ENCODE results near the gene XKR8.

Gene XKR8, protein sequence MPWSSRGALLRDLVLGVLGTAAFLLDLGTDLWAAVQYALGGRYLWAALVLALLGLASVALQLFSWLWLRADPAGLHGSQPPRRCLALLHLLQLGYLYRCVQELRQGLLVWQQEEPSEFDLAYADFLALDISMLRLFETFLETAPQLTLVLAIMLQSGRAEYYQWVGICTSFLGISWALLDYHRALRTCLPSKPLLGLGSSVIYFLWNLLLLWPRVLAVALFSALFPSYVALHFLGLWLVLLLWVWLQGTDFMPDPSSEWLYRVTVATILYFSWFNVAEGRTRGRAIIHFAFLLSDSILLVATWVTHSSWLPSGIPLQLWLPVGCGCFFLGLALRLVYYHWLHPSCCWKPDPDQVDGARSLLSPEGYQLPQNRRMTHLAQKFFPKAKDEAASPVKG

DNA sequence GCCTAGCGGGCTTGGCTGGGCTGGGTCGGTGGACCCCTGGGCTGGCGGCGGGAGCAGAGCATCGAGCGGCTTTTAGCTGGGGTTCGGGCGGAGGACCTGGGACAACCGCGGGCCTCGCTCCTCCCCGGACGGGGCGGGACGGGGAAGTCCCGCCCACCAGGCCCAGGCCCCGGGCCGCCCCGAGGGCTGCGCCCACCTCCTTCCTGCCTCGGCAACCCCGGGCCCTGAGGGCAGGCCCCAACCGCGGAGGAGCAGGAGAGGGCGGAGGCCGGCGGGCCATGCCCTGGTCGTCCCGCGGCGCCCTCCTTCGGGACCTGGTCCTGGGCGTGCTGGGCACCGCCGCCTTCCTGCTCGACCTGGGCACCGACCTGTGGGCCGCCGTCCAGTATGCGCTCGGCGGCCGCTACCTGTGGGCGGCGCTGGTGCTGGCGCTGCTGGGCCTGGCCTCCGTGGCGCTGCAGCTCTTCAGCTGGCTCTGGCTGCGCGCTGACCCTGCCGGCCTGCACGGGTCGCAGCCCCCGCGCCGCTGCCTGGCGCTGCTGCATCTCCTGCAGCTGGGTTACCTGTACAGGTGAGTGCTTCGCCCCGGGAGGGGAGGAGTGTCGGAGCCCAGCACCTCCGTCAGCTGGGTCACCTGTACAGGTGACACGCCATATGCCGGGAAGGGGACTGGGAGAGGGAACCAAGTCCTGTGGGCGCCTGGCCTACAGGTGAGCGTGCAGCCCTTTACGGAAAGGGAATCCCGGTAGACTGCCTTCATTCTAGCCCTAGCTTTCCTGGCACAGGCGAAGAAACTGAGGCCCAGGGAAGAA is at the start of gene XKR8:
TSS of gene XKR8 (plus strand) at position 182 of the 812 bp plus-strand sequence. CDS start at position 279, 97 bp downstream.
- peak; percentile 88 for DNase-seq

DNA sequence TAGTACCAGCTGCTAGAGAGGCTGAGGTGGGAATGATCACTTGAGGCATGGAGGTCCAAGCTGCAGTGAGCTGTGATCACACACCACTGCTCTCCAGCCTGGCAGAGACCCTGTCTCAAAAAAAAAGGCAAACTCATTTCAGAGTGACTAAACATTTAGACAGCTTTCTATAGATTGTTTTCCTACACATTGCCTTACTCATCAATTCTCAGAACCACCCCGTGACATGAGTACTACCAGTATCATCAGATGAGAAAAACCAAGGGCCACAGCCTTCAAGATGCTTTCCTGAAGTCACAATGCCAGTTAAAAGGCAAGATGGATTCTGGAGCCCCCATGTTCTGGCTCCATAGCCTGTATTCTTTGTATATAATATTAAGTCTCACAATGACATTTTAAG is 47.3 kb upstream of the XKR8 start:
- no peak for DNase-seq

DNA sequence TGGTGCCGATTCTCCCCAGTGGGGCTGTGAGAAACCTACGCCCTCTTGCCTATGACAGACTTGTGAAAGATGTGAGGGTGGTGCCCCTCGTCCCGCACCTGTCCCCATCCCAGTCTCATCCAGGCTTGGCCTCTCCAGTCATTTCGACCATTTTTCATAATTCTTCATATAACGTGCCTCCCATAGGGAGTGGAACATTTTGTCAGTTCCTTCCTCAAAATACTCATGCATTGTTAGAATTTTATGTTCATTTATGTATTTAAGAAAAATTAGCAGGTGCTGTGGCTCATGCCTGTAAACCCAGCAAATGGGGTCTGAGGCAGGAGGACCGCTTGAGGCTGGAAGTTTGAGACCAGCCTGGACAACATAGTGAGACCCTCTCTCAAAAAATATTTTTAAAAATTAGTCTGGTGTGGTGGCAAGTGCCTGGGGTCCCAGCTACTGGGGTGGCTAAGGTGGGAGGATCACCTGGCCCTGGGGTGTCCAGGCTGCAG is 44.6 kb upstream of the XKR8 start:
- DNase-seq: no peak

DNA sequence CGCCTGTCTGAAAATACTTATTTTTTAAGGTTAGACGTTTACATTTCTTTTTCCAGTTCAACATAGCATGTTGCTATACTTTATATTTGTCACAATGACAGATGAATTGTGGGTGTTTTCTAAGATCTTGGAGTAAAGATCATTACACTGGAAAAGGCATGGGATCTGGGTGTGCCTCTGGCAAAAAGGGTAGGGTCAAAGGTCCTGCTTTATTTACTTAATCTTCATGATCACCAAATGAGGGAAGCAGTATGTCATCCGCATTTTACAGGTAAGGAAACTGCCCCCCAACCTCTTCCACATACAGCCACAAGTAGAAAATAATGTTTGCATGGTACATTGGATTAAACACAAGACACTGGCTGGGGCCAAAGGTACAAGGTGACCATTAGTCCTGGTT is 37.5 kb upstream of the XKR8 start:
- DNase-seq: no peak

DNA sequence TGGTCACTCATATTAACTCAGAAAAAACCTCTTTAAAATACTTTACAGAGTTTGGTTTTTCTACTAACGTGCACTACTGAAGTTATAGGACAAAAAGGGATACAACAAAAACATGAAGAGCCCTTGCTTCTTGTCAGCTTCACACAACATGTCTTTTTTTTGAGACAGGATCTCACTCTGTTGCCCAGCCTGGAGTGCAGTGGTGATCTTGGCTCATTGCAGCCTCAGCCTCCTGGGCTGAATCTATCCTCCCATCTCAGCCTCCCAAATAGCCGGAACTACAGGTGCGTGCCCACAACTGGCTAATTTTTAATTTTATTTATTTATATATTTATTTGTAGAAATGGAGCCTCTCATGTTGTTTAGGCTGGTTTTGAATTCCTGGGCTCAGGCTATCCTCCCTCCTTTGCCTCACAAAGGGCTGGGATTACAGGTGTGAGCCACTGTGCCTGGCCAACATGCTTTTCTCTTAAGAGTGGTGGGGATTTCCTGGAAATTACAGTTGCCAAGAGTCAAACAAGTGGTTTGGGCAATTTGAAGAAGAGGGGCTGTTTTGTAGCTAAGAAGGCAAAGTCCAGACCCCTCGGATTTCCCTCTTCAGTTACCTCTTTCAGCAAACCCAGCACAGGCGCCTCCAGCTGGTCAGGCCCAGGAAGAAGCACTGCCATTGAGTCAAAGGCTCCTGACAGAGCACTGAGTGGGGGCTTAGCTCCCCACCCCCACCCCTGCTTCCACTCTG is 31.4 kb upstream of the XKR8 start:
- no peak for DNase-seq

DNA sequence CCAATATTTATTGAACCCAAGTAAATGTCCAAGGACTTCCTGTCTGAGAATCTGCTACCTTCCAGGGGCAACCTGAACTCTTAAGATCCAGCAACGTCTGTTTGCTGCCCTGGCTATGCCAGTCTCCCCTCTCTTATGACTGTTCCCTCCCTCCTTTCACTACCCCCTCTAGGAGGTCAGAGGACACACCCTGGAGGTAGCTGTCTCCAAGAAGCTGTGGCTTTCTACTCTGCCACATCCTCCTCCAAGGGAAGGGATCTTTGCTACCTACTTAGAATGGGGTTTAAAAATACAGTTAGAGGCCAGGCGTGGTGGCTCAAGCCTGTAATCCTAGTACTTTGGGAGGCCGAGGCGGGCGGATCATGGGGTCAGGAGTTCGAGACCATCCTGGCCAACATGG is 28.6 kb upstream of the XKR8 start:
- no peak for DNase-seq

DNA sequence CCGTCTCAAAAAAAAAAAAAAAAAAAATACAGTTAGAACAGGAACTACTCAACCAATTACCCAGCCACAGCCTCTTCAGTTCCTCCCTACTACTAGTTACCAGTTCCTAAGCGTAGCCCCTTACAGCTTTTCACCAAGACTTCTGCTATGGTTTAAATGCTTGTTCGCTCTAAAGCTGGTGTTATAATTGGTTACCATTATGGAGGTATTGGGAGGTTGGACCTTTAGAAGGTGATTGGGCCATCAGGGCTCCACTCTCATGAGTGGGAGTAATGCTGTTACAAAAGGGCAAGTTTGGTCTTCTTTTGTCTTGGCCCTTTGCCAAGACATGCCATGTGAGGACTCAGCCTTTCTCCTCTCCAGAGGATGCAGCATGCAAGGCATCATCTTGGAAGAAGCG is 28.0 kb upstream of the XKR8 start:
- no peak for DNase-seq

DNA sequence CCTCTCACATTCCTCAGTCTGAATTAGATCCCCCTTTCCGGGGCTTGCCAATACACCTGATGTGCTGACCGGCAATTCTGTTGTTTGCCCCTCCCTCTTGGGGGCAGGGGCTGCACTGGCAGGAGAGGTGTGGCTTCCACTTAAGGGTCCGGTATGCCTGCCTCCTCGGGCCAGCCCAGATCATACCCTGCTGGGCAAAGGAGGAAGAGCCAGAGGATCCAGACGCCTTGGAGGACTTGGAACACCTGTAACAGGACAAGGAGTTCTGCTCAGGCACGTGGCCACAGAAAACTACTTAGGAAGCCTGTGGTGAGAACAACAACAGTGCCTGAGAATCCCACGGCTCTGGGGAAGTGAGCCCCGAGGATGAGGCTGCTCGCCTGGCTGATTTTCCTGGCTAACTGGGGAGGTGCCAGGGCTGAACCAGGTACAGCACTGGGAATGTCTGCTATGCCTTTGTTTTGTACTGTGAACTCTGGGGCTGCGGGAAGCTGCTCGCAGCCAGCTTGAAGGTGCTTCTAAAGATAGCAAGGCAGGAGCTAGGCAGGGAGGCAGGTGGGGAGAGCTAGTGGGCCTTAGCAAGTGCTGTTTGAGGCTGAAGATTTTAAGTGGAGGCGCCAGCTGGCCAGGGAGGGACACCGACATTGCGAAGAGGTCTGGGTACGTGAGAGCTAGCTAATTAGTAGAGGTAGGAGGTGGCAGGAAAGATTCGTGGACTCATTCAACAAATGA is 24.8 kb upstream of the XKR8 start, which contains the start of gene SMPDL3B:
TSS of gene SMPDL3B (plus strand) at position 183 of the 732 bp plus-strand sequence. CDS start at position 367, 184 bp downstream.
- DNase-seq: peak; percentile 39

DNA sequence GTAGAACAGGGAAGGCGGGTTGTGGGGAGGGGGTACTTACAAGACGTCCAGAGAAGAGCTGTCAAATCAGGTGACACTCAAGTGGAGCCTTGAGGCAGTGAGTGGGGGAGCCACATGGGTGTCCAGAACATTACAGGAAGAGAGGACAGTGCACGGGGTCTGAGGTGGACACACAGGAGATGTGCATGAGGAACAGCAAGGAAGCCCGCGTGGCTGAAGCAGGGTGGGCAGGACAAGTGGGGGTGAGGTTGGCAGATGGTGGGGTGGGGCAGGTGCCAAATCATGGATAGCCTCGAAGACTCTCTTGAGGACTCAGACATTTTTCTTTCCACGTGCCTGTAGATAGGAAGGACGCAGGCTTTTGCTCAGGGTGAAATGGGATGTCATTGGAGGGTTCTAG is 24.1 kb upstream of the XKR8 start:
- no peak for DNase-seq

DNA sequence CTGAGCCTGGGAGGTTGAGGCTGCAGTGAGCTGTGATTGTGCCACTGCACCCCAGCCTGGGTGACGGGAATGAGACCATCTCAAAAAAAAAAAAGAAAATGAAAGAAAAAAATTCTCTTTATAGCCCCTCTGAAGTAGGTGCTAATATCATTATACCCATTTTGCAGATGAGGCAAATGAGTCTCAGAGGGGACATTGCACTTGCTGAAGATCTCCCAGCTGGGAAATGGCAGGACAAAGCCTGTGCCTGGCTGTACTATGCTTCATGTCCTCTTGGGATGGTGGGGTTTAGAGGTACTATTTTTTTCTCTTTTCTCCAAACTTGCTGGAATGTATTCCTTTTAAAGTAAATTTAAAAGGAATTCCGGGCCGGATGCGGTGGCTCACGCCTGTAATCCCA is 23.4 kb upstream of the XKR8 start:
- DNase-seq: no peak

DNA sequence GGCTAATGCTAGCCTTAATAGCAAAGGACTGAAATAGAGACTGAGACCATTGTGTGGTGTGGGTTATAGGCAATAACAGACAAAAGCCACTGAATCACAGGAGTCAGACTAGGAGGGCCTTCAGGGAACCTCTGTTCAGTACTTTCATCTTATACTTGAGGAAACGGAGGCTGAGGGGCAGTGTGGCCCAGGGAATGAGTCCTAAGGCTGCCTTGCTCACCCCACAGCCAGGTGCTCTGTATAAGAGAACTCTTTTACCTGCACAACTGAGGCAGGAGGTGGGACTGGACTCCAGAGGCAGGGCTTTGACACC is 22.3 kb upstream of the XKR8 start:
- no peak for DNase-seq

DNA sequence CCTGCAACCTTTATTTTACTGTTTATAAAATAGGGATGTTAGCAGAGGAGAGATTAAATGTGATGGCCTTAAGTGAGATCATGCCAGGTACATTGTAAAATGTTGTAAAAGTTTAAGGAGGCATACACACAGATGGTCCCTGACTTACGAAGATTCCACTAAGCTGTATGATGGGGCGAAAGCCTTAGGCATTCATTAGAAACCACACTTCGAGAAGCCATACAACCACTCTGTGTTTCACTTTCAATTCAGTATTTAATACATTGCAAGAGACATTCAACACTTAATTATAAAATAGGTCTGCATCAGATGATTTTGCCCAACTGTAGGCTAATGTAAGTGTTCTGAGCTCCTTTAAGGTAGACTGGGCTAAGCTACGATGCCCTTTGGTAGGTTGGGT is 21.3 kb upstream of the XKR8 start:
- DNase-seq: no peak

DNA sequence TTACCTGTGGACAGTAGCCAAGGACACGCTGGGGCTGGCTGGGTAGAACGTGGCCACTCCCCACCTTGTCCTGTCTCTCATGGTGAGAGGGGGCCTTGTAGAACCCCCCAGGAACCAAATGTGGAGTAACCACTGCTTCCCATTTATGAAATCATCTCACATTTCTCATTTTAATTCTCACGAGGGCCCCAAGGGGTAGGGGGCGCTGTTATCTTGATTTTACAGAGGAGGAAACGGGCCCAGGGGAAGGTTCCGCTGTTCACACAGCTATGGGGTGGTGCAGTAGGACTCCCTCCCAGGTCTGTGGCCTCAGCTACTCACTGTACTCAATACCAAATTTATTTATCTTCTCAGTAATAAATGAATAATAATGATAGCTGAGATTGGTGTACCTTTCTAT is 19.5 kb upstream of the XKR8 start:
- DNase-seq: peak; percentile 85

DNA sequence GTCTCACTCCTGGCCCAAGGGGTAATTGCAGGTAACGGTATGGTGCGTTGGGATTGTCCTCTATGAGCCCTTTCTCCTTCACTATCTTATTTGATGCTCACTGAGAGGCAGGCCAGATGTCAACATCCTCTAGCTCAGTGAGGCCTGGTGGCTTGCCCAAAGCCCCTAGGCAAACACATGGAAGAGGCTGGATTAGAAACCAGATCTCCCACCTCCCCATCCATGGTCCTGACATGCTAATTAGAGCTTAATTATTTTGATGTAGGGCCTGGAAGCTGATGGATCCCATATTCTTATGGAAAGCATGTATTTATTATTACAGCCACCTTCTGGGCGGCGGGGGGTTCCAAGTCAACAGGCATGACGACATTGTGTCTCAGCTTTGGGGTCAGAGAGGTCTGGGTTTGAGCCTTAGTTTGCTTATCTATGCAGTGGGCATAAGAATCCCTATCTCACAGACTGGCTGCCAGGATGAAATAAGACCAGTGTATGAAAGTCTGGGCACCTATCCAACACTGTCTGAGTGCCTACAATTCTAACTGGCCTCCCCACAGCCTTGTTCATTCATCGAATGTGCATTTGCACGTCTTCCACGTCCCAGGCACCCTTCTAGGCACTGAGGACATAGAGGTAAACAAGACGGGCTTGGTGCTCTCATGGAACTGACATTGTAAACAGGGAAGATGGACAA is 18.8 kb upstream of the XKR8 start:
- no peak for DNase-seq

DNA sequence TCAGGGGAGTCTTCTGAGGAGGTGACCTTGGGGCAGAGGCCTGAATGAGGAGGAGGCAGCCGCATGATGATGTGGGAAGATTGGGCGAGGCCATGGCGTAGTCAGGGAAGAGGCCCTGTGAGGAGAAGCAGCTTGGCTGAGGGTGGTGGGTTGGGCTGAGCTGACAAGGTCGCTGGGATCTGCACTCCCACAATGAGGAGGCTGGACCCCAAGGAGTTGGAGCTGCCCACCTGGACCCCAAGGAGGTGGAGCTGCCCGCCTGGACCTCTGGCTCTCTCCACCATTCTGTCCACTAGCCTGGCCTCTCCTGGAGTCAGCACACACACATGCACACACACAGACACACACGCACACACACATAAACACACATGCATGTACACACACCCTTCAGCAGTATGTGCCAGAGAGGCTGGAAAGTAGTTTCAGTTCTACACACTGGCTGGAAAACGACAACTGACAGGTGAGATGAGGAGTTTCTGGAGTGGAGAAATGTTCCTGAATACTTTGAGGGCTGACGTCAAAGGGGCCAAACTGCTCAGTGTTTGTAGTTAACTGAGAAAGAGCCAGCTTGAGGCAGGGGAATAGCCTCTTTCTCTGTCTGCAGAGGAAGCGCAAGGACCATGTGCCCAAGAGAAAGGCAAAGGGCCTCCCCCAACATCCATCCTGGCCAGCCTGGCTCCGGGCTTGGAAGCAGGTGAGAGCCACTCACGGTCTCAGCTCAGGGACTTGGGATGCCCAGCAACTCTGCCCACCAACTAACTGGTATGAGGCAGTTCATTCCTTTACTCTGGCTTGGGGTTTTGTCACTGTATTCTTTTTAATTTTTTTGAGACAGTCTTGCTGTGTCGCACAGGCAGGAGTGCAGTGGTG is 17.9 kb upstream of the XKR8 start:
- no peak for DNase-seq

DNA sequence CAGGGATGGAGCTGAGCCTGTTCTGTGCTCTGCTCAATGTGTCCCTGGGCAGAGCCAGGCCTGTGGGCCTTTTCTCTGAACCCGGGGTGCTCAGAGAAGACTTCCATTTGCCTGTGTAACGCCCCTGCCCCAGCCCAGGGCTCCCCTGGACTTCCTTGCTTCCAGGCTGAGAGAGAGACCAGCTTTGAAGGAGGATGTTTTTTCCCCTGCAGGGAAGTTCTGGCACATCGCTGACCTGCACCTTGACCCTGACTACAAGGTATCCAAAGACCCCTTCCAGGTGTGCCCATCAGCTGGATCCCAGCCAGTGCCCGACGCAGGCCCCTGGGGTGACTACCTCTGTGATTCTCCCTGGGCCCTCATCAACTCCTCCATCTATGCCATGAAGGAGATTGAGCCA is 14.8 kb upstream of the XKR8 start:
- DNase-seq: no peak

DNA sequence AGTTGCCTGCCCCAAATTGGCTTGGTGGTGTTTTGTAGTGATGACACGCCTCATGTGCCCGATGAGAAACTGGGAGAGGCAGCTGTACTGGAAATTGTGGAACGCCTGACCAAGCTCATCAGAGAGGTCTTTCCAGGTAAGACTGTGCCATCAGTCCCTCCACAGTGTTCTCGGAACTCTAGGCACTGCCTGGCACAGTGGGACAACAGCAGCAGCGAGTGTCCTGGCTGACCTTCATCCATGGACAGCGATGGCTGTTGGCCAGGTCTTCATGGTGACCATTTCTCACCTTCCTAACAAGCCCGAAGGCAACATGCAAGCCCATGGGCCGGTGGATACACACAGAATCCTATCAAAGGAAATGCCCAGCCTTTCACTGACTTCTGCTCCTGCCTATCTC is 10.7 kb upstream of the XKR8 start:
- no peak for DNase-seq

DNA sequence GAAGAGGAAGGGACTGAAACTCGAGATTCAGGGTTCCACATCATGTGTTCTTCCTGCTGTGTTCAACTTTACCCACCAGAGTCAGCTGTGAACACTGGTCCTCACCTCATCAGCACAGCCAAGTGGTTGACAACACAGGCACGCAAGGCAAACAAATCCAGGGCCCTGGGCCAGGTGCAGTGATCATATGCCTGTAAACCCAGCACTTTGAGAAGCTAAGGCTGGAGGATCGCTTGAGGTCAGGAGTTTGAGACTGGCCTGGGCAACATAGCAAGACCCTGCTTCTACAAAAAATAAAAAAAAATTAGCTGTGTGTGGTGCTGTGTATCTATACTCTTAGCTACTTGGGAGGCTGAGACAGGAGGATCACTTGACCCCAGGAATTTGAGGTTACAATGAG is 8.4 kb upstream of the XKR8 start:
- no peak for DNase-seq

DNA sequence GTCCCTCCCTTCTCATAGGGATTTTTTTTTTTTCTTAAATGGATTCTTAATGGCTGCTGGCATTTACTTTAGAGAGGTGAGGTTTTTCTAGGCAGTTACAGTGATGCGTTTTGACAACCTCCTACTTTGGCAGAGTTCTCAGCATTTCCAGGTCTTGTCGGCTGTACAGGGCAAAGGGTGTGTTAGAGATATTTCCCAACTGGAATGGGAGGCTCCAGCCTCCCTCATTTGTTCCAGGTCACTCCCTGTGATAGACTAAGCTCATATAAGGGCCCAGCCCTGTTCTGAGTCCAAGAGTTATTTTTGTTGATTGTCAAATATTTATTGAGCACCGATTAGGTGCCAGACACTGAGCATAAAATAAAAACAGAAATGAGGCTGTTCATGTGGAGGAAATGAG is 7.6 kb upstream of the XKR8 start:
- DNase-seq: no peak

DNA sequence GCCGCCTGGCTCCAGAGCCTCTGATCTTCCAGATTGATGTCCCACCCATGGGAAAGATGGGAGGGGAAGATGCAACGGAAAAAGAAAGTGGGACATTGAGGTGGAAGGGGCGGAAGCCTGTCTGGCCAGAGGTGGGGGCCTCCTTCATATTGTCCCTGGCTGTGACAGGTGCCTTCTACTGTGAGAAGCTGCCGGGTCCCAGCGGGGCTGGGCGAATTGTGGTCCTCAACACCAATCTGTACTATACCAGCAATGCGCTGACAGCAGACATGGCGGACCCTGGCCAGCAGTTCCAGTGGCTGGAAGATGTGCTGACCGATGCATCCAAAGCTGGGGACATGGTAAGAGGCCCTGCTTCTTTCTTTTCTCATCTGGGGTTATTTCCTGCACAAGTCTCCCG is 5.6 kb upstream of the XKR8 start:
- no peak for DNase-seq

DNA sequence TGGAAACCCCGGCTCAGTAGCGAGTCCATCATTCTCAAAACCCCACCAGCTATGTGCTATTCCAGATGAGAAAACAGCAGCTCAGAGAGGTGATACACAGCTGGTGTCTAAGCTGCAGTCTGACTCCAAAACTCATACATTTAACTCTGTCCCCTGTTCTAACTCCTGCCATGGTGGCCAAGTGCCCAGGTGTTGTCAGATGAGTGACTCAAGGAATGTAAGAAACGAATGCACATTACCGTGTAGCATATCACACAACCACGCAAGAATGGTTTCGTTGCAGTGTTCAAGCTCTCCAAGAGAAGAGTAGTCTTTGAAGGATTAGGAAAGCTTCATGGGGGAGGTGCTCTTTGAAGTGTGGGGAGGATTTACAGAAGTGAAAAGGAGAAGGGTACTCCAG is 4.7 kb upstream of the XKR8 start:
- no peak for DNase-seq
